ENCODE data around the gene PTPRN2. TPM values are rescaled to one million over a fixed set of nuclear protein-coding genes. Genes with fewer than 3 reads are reported as not detected.

PTPRN2 gene
- total and polyA plus RNA-seq, 8 donors = 12.2 to 49.2 (median 31.8) TPM

DNA sequence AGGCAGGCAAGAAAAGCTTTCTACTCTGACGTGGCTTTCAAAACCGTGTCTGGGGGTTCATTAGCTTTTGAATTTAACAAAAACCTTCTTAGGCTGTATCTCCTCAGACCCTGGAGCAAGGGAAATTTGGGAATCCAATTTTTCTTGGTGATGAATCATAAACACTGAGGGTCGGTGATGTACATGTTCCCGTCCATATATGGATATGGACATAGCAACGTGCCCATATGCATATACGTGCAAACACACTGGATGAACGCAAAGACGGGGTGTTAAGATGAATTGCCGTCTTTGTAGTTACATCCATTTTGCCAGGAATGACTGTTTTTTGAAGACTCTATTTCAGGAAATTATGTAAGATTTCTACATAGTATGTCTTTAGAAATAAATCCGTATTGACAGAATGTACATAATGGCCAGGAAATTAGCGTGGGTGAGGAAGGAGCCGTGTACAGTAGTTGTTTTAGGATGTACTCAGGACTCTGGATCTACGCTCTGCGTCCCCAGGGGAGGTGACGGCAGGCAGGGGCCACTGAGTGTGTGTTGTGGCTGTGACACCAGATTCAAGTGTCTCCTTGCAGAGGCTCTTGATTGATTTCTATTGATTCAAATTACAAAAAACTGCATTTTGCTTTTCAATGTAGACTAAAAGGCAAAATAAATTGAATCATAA lies 1012.6 kb downstream of the PTPRN2 start:
- 90 to 93% methylated on average over 15 of the region's 15 CpGs for WGBS, 2 donors
- DNase-seq (no peak), ATAC-seq (no peak), FAIRE-seq (no peak)
- no peaks in the 10 kb centered on the region for H3K4me1 ChIP-seq
- H3K27me3 ChIP-seq = no peaks in the 10 kb centered on the region
- H3K36me3 ChIP-seq = no peaks in the 10 kb centered on the region
- intact Hi-C loops (cut with DNase I) = no loop called here
- TF ChIP-seq, protein P1, sequence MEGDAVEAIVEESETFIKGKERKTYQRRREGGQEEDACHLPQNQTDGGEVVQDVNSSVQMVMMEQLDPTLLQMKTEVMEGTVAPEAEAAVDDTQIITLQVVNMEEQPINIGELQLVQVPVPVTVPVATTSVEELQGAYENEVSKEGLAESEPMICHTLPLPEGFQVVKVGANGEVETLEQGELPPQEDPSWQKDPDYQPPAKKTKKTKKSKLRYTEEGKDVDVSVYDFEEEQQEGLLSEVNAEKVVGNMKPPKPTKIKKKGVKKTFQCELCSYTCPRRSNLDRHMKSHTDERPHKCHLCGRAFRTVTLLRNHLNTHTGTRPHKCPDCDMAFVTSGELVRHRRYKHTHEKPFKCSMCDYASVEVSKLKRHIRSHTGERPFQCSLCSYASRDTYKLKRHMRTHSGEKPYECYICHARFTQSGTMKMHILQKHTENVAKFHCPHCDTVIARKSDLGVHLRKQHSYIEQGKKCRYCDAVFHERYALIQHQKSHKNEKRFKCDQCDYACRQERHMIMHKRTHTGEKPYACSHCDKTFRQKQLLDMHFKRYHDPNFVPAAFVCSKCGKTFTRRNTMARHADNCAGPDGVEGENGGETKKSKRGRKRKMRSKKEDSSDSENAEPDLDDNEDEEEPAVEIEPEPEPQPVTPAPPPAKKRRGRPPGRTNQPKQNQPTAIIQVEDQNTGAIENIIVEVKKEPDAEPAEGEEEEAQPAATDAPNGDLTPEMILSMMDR (IDR thresholded peaks at IDR 0.05) = no peak
- H3K4me3 ChIP-seq = no peak overlapping the region
- no peaks in the 10 kb centered on the region for H3K9me3 ChIP-seq
- H3K27ac ChIP-seq = no peak overlapping the region

DNA sequence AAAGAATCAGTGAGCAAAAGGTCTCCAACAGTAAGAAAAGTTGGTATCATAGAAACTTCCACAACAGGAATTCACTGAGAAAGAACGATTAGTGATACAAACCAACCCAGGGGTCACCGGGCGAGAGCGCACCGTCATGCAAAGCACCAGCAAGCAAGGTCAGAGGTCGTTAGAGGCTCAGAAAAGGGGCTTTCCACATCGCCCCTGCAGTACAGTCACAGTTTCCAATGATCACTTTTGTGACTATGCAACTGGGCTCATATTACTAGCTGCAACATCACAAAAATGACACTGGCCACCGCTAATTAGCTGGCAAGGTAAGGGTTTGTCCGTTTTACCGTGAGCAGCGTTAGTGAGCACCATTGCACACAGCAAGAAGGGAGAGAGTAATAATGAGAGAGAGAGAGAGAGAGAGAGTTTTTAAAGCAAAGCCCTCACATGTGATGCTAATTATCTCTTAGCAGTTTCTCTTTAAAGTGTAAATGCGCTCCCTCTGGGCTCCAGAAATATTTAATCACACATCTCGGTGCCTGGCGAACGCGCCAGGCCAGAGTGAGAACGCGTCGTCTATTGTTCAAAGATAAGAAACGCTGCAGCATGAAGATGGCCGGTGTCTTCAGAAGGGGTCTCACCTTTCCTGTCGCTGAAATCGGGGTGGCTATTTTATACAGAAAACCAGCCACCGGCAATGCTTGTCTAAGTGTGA lies 1013.4 kb downstream of the PTPRN2 start:
- no peaks in the 10 kb centered on the region for H3K4me1 ChIP-seq
- no peaks in the 10 kb centered on the region for H3K9me3 ChIP-seq
- TF ChIP-seq, protein P1 (IDR thresholded peaks at IDR 0.05) = no peak
- ATAC-seq = no peak
- H3K36me3 ChIP-seq = no peaks in the 10 kb centered on the region
- no peak overlapping the region for H3K4me3 ChIP-seq
- intact Hi-C loops (cut with DNase I) = no loop called here
- H3K27ac ChIP-seq = no peak overlapping the region
- DNase-seq = no peak
- 90 to 91% methylated on average over 24 of the region's 24 CpGs for WGBS, 2 donors
- H3K27me3 ChIP-seq = no peaks in the 10 kb centered on the region
- FAIRE-seq = no peak

DNA sequence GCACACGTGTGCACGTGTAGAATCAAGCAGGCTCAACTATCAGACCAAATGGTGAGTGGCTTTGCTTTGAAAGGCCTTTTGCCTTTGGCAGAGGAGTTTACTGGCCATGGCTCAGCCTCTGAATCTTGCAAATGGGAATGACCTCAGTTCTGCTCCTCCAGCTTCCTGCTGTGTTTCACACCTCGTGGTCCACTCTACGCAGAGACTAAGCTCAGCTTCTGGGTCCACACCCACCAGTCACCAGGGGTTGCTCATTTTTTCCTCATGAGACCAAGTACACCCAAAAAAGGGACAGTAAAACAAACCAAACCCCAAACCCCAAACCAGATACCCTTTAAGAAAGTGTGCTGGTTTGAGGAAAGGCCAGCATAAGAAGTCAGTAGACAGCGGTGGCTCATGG lies 1014.4 kb downstream of the PTPRN2 start:
- Histone ChIP-seq H3K9me3 (no peaks in the 10 kb centered on the region), H3K27me3 (no peaks in the 10 kb centered on the region), H3K27ac (no peak overlapping the region), H3K4me1 (no peaks in the 10 kb centered on the region), H3K36me3 (no peaks in the 10 kb centered on the region), H3K4me3 (no peak overlapping the region)
- FAIRE-seq (no peak), DNase-seq (no peak), ATAC-seq (no peak)
- 94 to 96% methylated on average over 5 of the region's 5 CpGs for WGBS, 2 donors
- TF ChIP-seq, protein P1 (IDR thresholded peaks at IDR 0.05) = no peak
- intact Hi-C loops (cut with DNase I) = no loop called here

DNA sequence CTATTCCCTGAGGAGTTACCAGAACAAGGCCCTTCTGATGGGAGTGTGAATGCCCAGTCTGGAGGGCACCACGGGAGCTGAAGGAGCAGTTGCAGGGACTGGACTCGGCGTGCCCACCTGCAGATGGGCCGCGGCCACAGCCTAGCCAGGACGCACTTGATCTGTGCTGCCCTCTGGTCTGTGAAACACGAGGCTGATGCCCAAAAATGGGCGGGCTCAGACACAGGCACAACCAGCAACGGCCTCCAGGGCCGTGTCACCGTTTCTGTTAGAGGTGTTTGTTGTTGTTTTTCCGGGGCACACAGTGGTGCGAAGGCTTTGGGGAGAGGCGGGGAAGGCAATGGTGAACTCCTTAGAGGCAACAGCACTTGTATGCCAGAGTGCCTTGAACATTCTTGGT lies 1015.0 kb downstream of the PTPRN2 start:
- ATAC-seq = no peak
- H3K27me3 ChIP-seq = no peaks in the 10 kb centered on the region
- 84 to 85% methylated on average over 14 of the region's 14 CpGs for WGBS, 2 donors
- no peak overlapping the region for H3K4me3 ChIP-seq
- H3K9me3 ChIP-seq = no peaks in the 10 kb centered on the region
- intact Hi-C loops (cut with DNase I) = no loop called here
- no peaks in the 10 kb centered on the region for H3K4me1 ChIP-seq
- no peak overlapping the region for H3K27ac ChIP-seq
- TF ChIP-seq, protein P1 (IDR thresholded peaks at IDR 0.05) = no peak
- no peaks in the 10 kb centered on the region for H3K36me3 ChIP-seq
- FAIRE-seq = no peak
- no peak for DNase-seq
